Measurements from ENCODE around the gene VPS52. TPM values are rescaled to one million over a fixed set of nuclear protein-coding genes. Genes with fewer than 3 reads are reported as not detected.

VPS52 gene
- total RNA-seq, 2 experiments from 2014 or later, result 79.1 to 84.0 TPM

DNA sequence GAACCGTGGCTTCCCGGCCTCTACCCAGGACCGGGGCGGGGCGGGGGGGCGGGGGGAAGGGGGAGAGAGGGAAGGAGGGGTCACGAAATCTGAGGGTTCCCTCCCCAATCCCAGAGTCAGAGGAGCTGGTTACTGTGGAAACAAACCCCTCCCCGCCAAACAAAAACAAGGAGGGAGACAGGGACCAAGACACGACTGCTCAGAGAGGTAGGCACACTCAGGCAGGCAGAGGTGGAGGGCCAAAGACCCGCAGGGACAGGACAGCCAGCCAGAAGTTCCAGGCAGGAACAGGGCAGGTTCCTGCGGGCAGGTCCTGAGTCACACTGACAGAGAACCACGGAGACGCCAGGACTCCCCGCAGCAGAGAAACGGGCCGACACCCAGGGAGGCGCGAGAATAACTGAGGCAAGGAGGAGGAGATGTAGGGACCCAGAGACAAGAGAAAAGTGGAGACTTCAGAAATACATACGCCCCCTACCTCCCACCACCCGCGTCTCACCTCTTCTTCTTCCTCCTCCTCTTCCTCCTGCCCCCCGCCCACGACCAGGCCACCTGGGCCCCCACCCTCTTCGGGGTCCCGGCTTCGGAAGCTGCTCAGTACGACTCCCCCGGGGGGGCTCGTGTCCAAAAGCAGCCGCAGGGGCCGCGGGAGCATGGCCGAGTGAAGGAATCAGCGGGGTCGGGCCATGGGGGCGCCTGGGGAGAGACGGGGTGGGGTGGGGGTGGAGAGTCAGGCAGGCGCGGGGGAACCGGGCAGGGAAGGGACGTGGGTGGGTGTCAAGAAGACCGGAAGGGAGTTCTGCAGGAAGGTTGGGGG lies 26.5 kb upstream of the VPS52 start:
- peaks cover 40% of the 10 kb centered on the region for H3K4me1 Mint-ChIP-seq
- H3K36me3 Mint-ChIP-seq (ENCODE audit: low read depth), result peaks cover 42% of the 10 kb centered on the region
- H3K4me3 Mint-ChIP-seq, result peak overlapping the region; percentile 93
- peak overlapping the region; percentile 98 for H3K27ac Mint-ChIP-seq
- CTCF ChIA-PET, result interaction anchor here (0.6 to 1.8 kb wide), 3 partner anchors 8 to 93 kb away, joined by 3 to 10 read pairs (median 7); partner anchors contain the start of genes B3GALT4 and PFDN6
- DNase-seq, result peak; percentile 85
- POLR2A ChIA-PET, result interaction anchor here (1.6 kb wide), 1 partner anchor 21 kb away, joined by 8 read pairs; the partner anchor contains the start of gene B3GALT4
- H3K27me3 Mint-ChIP-seq, result no peaks in the 10 kb centered on the region
- H3K9me3 Mint-ChIP-seq, result no peaks in the 10 kb centered on the region

DNA sequence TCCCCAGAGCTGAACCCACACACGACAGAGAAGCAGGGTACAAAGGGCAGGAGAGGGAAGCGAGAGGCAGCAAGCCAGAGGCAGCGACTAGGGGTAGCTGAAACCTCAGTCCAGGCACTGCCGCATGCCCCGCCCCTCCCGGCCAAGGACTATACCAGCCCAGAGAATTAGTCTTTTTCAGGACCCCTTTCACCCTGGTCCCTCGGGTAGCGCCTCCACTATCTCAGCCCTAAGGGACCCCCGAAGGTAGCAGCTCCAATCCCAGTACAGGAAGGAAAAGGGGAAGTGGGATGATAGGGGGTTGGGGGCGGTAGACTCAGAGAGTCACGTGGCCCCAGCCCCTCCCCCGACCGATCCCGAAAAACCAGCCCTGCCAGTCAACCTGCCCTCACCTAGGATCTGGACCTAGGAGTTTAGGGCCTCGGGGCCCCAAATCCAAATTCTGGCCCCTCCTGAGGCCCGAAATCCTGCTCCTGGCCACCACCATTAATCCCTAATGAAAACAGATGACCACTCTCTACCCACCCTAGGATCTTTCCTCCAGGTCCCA lies 25.8 kb upstream of the VPS52 start:
- POLR2A ChIA-PET, result no interaction called here
- Mint-ChIP-seq H3K27ac (no peak overlapping the region), H3K36me3 (ENCODE audit: low read depth) (peaks cover 40% of the 10 kb centered on the region)

DNA sequence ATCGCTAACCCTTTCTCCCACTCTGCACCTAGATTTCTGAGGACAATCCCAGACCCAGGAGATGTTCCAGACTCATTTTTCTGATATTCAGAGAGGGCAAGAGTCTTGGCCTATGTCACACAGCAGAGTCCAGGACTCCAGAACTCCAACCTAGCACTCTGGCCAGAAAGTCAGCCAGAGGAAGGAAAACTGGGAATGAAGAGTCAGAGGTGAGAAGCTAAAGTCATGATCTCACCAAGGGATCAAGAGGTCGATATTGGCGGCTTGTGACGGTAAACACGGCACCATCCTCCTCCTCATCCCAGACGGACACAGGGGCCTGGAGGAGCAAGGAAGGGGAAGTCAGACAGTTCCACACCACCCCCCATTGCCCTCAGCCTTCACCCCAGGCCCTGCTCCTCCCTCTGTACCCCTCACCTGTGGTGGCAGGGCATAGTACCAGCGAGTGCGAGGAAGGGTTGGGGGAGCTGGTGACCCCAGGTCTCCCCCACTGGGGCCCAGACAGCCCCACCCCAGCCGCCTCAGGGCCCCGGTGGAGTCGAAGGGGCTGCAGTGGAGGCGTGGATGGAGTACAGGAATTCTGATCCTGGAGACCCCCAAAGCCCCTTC lies 25.2 kb upstream of the VPS52 start:
- Mint-ChIP-seq H3K4me1 (peaks cover 37% of the 10 kb centered on the region), H3K4me3 (peak overlapping the region; percentile 93), H3K36me3 (ENCODE audit: low read depth) (peaks cover 45% of the 10 kb centered on the region), H3K9me3 (no peaks in the 10 kb centered on the region), H3K27ac (no peak overlapping the region), H3K27me3 (no peaks in the 10 kb centered on the region)
- DNase-seq, result no peak
- ChIA-PET POLR2A (no interaction called here), CTCF (interaction anchor here (1.0 to 2.1 kb wide), 3 partner anchors 10 to 48 kb away, joined by 3 to 11 read pairs (median 4); partner anchors contain the start of gene B3GALT4)

More for the DNA sequence above, 25.8 kb upstream of the VPS52 start:
- no peak for DNase-seq
- Mint-ChIP-seq H3K27me3 (no peaks in the 10 kb centered on the region), H3K4me1 (peaks cover 40% of the 10 kb centered on the region), H3K4me3 (peak overlapping the region; percentile 93), H3K9me3 (no peaks in the 10 kb centered on the region)
- CTCF ChIA-PET, result interaction anchor here (0.6 to 2.1 kb wide), 2 partner anchors 20 to 93 kb away, joined by 3 to 11 read pairs; partner anchors contain the start of gene B3GALT4

DNA sequence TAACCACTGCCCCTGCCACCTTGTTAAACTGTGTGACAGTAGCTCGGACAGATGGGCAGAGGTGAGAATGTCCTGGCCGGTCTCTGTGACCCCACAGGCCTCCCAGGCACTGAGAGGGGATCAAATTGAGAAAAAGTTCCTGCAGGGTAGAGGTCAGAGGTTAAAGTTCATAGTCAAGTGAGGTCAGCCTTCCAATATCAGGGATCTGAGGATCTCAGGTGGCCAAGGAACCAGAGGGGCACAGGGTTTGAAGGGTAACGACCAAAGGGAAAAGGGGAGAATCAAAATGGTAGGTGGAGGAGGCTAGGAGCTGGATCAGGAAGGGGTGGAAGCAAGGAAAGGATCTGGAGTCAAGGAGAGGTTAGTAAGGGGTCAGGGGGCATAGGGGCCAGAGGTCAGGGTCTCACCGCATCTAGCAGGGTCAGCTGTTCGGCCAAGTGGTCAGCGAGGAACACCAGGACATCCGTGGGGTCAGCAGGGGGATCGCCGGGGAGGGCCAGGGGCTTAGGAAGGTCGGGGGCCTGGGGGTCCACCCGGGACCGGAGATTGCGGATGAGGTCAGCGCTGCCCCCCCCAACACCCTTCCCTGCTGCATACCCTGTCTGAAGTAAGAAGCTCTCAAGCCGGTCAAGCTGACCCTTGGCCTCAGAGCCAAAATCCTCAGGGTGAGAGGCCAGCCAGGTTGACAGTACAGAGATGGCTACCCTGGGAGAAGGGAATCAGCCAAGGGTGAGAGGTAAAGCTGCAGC lies 24.1 kb upstream of the VPS52 start:
- peak overlapping the region; percentile 25 for H3K4me3 Mint-ChIP-seq

DNA sequence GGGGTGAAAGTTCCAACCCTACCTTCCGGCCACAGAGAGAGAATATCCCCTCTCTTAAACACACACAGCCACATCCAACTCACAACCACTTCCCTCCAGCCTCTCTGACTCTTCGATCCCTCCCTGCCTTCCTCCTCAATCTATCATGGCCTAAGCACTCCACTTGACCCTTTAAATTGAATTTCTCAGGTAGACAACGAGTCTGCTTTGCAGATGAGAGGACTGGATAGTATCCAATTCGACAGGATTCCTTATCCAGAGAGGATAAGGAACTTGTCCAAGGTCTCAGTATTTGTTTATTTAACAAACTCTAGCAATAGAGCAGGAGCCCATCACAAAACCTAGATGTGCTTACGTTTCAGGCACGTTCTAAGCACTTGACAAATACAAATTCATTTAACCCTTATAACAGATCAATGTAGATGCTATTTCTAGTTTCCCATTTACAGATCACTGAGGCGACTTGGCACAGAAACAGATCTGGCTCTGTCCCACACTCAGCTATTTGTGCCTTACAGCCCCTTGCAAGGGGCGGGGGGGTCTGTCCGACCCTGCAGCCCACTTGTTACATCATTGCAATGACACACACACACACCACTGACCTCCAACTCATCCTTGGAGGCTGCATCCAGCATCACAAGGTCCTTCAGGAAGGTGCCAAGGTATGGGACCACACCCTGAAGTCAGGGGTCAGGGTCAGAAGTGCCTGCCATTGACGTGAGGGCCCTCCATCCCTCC lies 22.6 kb upstream of the VPS52 start:
- no peak overlapping the region for H3K27ac Mint-ChIP-seq
- H3K4me1 Mint-ChIP-seq, result peaks cover 36% of the 10 kb centered on the region
- POLR2A ChIA-PET, result no interaction called here

More for the DNA sequence above, 24.1 kb upstream of the VPS52 start:
- Mint-ChIP-seq H3K4me1 (peaks cover 35% of the 10 kb centered on the region), H3K27ac (peak overlapping the region; percentile 28), H3K9me3 (no peaks in the 10 kb centered on the region), H3K36me3 (ENCODE audit: low read depth) (peaks cover 43% of the 10 kb centered on the region), H3K27me3 (no peaks in the 10 kb centered on the region)
- CTCF ChIA-PET, result interaction anchor here (1.0 to 2.1 kb wide), 3 partner anchors 11 to 47 kb away, joined by 3 to 11 read pairs (median 4); partner anchors contain the start of gene B3GALT4
- peak; percentile 4 for DNase-seq
- POLR2A ChIA-PET, result interaction anchor here (0.6 kb wide), 1 partner anchor 14 kb away, joined by 3 read pairs; no protein-coding TSS in a partner anchor

DNA sequence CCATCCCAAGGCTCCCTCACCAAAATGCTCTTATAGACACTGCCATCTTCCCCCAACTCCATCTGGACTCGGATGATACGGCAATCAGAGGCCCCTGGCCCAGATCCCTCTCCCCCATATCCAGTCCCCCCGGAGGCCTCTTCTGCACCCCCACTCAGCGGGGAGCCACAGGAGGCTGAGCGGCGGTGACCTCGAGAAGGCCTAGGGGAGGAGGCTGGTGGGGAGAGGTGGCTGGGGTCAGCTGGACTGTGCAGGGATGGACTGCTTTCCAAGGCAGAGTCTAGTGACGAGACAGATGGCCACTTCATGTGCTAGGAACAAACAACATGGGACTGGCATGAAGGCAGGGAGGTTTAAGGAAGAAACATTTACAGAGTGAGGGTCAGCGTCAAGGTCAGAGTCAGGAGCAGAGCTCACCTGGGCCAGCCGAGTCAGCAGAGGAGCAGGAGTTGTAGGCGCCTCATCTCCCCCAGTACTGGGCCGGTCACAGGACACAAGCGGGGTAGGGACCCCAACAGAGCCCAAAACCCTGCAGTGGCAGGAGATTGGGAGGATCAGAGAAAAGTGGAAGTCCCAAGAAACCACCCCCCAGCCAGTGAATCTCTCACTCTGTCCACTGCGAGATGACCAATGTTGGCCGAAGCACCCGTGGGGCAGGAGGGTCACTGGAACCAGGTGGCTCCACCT lies 21.5 kb upstream of the VPS52 start:
- no peak overlapping the region for H3K4me3 Mint-ChIP-seq
- peaks cover 32% of the 10 kb centered on the region for H3K36me3 Mint-ChIP-seq (ENCODE audit: low read depth)
- POLR2A ChIA-PET, result no interaction called here
- H3K27me3 Mint-ChIP-seq, result no peaks in the 10 kb centered on the region
- peaks cover 42% of the 10 kb centered on the region for H3K4me1 Mint-ChIP-seq
- no peaks in the 10 kb centered on the region for H3K9me3 Mint-ChIP-seq
- CTCF ChIA-PET, result interaction anchor here (1.4 to 1.5 kb wide), 2 partner anchors 16 to 27 kb away, joined by 5 read pairs; partner anchors contain the start of gene B3GALT4
- DNase-seq, result no peak
- no peak overlapping the region for H3K27ac Mint-ChIP-seq

More for the DNA sequence above, 22.6 kb upstream of the VPS52 start:
- H3K36me3 Mint-ChIP-seq (ENCODE audit: low read depth), result peaks cover 31% of the 10 kb centered on the region
- CTCF ChIA-PET, result no interaction called here
- no peaks in the 10 kb centered on the region for H3K9me3 Mint-ChIP-seq
- no peaks in the 10 kb centered on the region for H3K27me3 Mint-ChIP-seq
- no peak for DNase-seq
- H3K4me3 Mint-ChIP-seq, result no peak overlapping the region

DNA sequence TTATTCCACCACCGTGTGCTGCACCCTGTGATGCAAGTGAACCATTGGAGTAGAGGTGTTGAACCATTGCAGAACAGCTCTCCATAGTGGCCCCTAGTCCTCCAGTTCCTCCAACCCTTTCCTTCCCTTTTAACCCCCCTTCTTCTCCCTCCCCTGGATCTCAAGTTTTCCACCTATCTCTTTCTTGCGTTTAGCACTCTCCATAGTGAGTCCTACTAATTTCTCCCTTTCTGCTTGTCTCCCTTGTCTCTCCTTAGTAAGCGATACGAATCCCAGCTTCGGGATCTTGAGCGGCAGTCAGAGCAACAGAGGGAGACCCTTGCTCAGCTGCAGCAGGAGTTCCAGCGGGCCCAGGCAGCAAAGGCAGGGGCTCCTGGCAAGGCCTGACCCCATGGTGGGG lies 18.8 kb upstream of the VPS52 start:
- Mint-ChIP-seq H3K27ac (peak overlapping the region; percentile 82), H3K36me3 (ENCODE audit: low read depth) (peaks cover 38% of the 10 kb centered on the region), H3K4me3 (peak overlapping the region; percentile 96), H3K27me3 (no peaks in the 10 kb centered on the region), H3K9me3 (no peaks in the 10 kb centered on the region), H3K4me1 (peaks cover 43% of the 10 kb centered on the region)
- POLR2A ChIA-PET, result no interaction called here
- DNase-seq, result no peak
- CTCF ChIA-PET, result interaction anchor here (1.0 to 2.2 kb wide), 3 partner anchors 9 to 54 kb away, joined by 3 to 12 read pairs (median 7); partner anchors contain the start of genes B3GALT4 and RGL2

DNA sequence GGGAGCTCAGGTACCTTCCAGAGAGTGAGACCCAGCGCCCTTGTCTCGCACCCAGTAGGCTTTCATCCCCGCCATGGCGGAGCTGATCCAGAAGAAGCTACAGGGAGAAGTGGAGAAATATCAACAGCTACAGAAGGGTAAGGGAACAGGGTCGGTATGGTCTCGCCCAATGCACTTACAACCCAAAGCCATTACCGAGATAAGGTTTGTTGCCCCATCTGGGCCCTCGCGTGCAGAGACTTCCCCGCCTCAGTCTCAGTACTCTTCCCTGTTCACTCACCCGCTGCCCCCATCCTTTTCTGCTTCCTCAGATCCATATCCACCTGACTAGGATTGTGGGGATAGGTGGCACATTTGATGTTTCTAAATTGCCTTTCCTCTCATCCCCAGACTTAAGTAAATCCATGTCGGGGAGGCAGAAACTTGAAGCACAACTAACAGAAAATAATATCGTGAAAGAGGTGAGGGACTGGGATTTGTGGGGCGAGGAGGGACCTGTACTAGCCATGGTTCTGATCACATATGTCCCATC lies 18.2 kb upstream of the VPS52 start:
- no peaks in the 10 kb centered on the region for H3K27me3 Mint-ChIP-seq
- POLR2A ChIA-PET, result interaction anchor here (2.3 kb wide), 1 partner anchor 13 kb away, joined by 11 read pairs; the partner anchor contains the start of gene B3GALT4
- DNase-seq, result no peak
- peak overlapping the region; percentile 82 for H3K27ac Mint-ChIP-seq
- CTCF ChIA-PET, result interaction anchor here (0.7 to 2.7 kb wide), 8 partner anchors 9 to 41 kb away, joined by 3 to 19 read pairs (median 10); partner anchors contain the start of genes B3GALT4, RGL2, RPS18 and VPS52
- peaks cover 39% of the 10 kb centered on the region for H3K36me3 Mint-ChIP-seq (ENCODE audit: low read depth)
- H3K9me3 Mint-ChIP-seq, result no peaks in the 10 kb centered on the region
- H3K4me3 Mint-ChIP-seq, result peak overlapping the region; percentile 96
- peaks cover 43% of the 10 kb centered on the region for H3K4me1 Mint-ChIP-seq

DNA sequence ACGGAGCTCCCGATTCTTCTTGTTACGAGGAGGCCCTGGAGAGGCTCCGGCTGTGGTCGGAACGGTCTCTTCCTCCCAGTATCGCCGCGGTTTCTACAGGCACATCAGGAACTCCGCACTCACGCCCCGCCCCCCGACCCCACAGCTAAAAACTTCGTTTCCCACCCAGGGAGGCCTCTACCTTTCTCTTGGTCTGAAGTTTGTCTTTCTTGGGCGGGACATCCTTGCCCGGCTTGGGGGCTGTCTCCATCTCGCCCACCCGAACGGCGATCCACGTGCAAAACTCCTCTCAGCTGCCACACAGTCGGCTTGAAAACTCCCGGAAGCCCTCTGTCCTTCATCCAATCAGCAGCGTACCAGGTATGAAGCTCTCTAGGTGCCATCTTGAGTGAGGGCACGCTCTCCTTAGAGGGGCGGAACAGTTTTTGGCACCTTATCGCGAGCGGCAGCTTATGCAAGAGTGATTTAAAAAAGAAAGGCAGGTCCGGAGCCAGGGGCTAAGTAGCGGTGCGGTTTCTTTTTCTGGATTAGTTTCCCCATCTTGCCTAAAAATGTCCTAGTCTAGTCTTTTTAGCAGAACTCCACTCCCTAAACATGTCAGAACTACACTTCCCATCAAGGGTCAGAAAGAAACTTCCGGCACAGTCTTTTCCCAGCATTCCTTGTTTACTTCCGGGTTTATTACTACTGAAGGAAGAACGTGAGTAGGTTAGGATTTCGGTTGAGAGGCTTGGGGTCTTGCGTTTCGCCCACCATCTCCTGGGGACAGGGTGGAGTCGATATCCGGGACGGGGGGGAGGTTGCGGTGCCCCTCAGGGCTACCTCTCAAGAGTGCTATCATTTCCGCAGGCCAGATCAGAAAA lies 17.5 kb upstream of the VPS52 start, which contains the start of the genes PFDN6 and WDR46:
TSS of gene PFDN6 (plus strand) at position 681 of the 863 bp plus-strand sequence. CDS start 256 bp downstream, outside the sequence.
TSS of gene WDR46 (minus strand) at position 319 of the 863 bp plus-strand sequence. CDS start at position 250, 69 bp downstream.
- ChIA-PET POLR2A (interaction anchor here (0.7 to 2.3 kb wide), 3 partner anchors 12 to 409 kb away, joined by 3 to 11 read pairs (median 3); partner anchors contain the start of gene B3GALT4), CTCF (interaction anchor here (0.7 to 2.7 kb wide), 11 partner anchors 8 to 451 kb away, joined by 3 to 19 read pairs (median 5); partner anchors contain the start of genes B3GALT4, RGL2, RING1 and RPS18)
- peaks cover 44% of the 10 kb centered on the region for H3K4me1 Mint-ChIP-seq
- H3K36me3 Mint-ChIP-seq (ENCODE audit: low read depth), result peaks cover 40% of the 10 kb centered on the region
- DNase-seq, result peak; percentile 90
- peak within 1 kb of the TSS; percentile 96 for H3K4me3 Mint-ChIP-seq
- no peaks in the 10 kb centered on the region for H3K9me3 Mint-ChIP-seq
- peak within 1 kb of the TSS; percentile 82 for H3K27ac Mint-ChIP-seq
- H3K27me3 Mint-ChIP-seq, result no peaks in the 10 kb centered on the region
